ENCODE measurements around the gene TRIM62. TPM values are rescaled to one million over a fixed set of nuclear protein-coding genes. Genes with fewer than 3 reads are reported as not detected.

TRIM62 gene
- total and polyA plus RNA-seq, 9 donors: 3.3 to 11.4 (median 5.7) TPM

GRCh38 chr1:33185541-33185940 lies 3.7 kb upstream of the TRIM62 start:
- DNase-seq: no peak
- no peak for TF ChIP-seq EP300 (IDR thresholded peaks at IDR 0.05)
- H3K27me3 ChIP-seq: no peaks in the 10 kb centered on the region
- H3K4me3 ChIP-seq: no peak overlapping the region
- intact Hi-C loops (cut with DNase I): no loop called here
- no peak overlapping the region for H3K27ac ChIP-seq
- H3K36me3 ChIP-seq: no peaks in the 10 kb centered on the region
- peaks cover under 1% of the 10 kb centered on the region for H3K4me1 ChIP-seq (ENCODE audit: insufficient read depth)
- no peaks in the 10 kb centered on the region for H3K9me3 ChIP-seq

GRCh38 chr1:33183306-33183705 lies 1.5 kb upstream of the TRIM62 start:
- Histone ChIP-seq H3K36me3 (no peaks in the 10 kb centered on the region), H3K9me3 (no peaks in the 10 kb centered on the region), H3K27me3 (no peaks in the 10 kb centered on the region), H3K4me1 (ENCODE audit: insufficient read depth) (peaks cover 6% of the 10 kb centered on the region), H3K4me3 (no peak overlapping the region), H3K27ac (no peak overlapping the region)
- intact Hi-C loops (cut with DNase I): loop anchor here in 1 of 4 donors (5.0 kb wide), 1 partner anchor 51 kb away; no protein-coding TSS in a partner anchor
- DNase-seq: no peak
- TF ChIP-seq POLR2A (IDR thresholded peaks at IDR 0.05) (no peak), CTCF (IDR thresholded peaks at IDR 0.05) (no peak), EP300 (IDR thresholded peaks at IDR 0.05) (no peak)
- WGBS, 3 donors: 89 to 93% (median 91%) methylated on average over 2 of the region's 2 CpGs

GRCh38 chr1:33182896-33183295 lies 1.1 kb upstream of the TRIM62 start:
- Histone ChIP-seq H3K4me1 (ENCODE audit: insufficient read depth) (peaks cover 6% of the 10 kb centered on the region), H3K27me3 (no peaks in the 10 kb centered on the region), H3K27ac (peak overlapping the region in 1 of 2 donors; percentile 16), H3K9me3 (no peaks in the 10 kb centered on the region), H3K4me3 (no peak overlapping the region), H3K36me3 (no peaks in the 10 kb centered on the region)
- intact Hi-C loops (cut with DNase I): loop anchor here in 1 of 4 donors (5.0 kb wide), 1 partner anchor 51 kb away; no protein-coding TSS in a partner anchor
- TF ChIP-seq CTCF (IDR thresholded peaks at IDR 0.05): no peak
- TF ChIP-seq EP300 (IDR thresholded peaks at IDR 0.05): no peak
- TF ChIP-seq POLR2A (IDR thresholded peaks at IDR 0.05): no peak
- 48 to 62% (median 56%) methylated on average over 8 of the region's 8 CpGs for whole genome bisulfite sequencing, 3 donors
- no peak for DNase-seq

GRCh38 chr1:33182401-33182841 lies 578 bp upstream of the TRIM62 start:
- peaks cover 6% of the 10 kb centered on the region for H3K4me1 ChIP-seq (ENCODE audit: insufficient read depth)
- TF ChIP-seq POLR2A (IDR thresholded peaks at IDR 0.05): no peak
- H3K27ac ChIP-seq: peak overlapping the region in 1 of 2 donors; percentile 16
- no peaks in the 10 kb centered on the region for H3K27me3 ChIP-seq
- 15 to 25% (median 22%) methylated on average over 5 of the region's 5 CpGs for WGBS, 3 donors
- H3K36me3 ChIP-seq: no peaks in the 10 kb centered on the region
- peak overlapping the region; percentile 54 for H3K4me3 ChIP-seq
- no peaks in the 10 kb centered on the region for H3K9me3 ChIP-seq
- intact Hi-C loops (cut with DNase I): loop anchor here in 1 of 4 donors (5.0 kb wide), 1 partner anchor 50 kb away; no protein-coding TSS in a partner anchor
- DNase-seq: peak; percentile 47 to 59 (median 56)

GRCh38 chr1:33180911-33181890 lies 642 bp downstream of the TRIM62 start:
- peak overlapping the region; percentile 26 to 63 for H3K27ac ChIP-seq
- TF ChIP-seq POLR2A (IDR thresholded peaks at IDR 0.05): no peak
- TF ChIP-seq CTCF (IDR thresholded peaks at IDR 0.05): no peak
- no peak for TF ChIP-seq EP300 (IDR thresholded peaks at IDR 0.05)
- 0 to 1% (median 0%) methylated on average over 74 to 90 of the region's 90 CpGs for WGBS, 3 donors
- H3K9me3 ChIP-seq: no peaks in the 10 kb centered on the region
- peaks cover 6% of the 10 kb centered on the region for H3K4me1 ChIP-seq (ENCODE audit: insufficient read depth)
- no peaks in the 10 kb centered on the region for H3K27me3 ChIP-seq
- DNase-seq: peak; percentile 63 to 77 (median 72)
- no peaks in the 10 kb centered on the region for H3K36me3 ChIP-seq
- H3K4me3 ChIP-seq: peak overlapping the region; percentile 54
- intact Hi-C loops (cut with DNase I): loop anchor here in 1 of 4 donors (5.0 kb wide), 1 partner anchor 49 kb away; no protein-coding TSS in a partner anchor

Measured in ovary (tissue), 9 donors.